HG03039 (cell line): Measurements from ENCODE around the gene TIPARP.
"Not testable (repeated sequence)": the region's sequence is repeated elsewhere in the genome, so short reads cannot be mapped to it uniquely, and the experiment has no call there.

Experiments used
- ATAC-seq: cut with Tn5 transposase; IDR thresholded peaks from one replicate; pipeline ENCODE4 v1.9.1; 2021; ENCODE audit warnings: mild to moderate bottlenecking, moderate library complexity; ENCODE audit not compliant: unreplicated experiment

TIPARP gene

DNA sequence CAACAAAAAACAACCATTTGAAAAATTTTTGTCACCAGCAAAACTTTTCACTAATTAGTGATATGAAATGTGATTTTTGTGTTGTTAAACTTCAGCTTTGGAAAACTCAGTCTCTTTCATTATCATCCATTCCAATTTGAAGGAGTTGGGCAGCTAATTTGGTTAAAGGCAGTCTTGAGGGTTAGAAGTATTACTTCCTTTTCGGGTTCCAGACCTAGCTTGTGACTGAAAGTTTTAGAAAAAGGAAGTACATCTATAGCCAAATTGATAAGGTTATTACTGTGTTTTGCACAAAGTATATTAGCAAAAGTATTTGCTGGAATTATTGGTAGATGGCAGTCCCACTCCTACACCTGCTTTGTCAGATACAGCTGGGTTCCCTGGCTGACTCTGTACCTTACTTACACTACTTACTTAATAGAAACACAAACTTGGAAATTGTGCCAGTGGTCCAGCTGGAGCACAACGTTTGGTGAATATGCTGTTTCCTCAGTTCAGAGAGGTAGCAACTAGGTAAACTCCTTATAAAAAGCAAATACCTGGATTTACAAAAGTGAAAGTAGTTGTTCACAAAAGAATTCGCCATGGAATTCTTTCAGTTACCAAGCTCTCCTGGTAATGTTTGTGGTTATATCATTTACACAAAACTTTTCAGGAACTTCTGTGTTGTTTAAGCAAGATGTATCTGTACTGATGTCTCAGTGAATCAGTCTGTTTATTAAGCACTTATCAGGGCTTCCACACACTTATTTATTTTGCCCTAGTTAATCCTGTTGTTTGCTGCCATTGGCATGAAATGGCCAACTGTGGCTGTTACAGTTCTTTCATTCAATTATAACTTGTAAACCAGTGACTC lies 31.6 kb downstream of the TIPARP start:
- no peak for ATAC-seq

DNA sequence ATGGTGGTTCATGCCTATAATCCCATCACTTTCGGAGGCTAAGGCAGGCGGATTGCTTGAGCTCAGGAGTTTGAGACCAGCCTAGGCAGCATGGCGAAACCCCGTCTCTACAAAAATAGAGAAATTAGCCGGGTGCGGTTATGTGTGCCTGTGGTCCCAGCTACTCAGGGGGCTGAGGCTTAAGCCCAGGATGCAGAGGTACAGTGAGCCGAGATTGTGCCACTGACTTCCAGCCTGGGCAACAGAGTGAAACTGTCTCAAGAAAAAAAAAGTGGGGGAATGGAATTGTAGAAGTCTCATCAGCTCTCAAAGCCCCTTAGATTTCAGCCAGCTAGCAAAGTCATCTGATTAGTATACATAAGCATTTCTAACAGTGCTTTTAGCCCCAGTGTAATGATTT lies 33.2 kb downstream of the TIPARP start:
- no peak for ATAC-seq

DNA sequence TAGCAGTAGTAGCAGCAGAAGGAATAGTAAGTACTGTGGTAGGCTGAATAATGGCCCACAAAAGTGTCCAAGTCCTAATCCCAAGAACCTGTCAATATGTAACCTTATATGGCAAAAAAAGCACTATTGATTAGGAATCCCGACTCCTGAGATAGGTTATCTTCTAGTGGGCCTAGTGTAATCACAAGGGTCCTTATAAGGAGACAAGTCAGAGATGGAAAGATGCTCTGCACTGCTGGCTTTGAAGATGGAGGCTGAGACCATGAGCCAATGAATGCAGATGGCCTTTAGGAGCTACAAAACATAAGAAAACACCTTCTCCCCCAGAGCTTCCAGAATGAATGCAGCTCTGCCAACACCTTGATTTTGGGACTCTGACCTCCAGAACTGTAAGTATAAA lies 36.0 kb downstream of the TIPARP start:
- no peak for ATAC-seq

DNA sequence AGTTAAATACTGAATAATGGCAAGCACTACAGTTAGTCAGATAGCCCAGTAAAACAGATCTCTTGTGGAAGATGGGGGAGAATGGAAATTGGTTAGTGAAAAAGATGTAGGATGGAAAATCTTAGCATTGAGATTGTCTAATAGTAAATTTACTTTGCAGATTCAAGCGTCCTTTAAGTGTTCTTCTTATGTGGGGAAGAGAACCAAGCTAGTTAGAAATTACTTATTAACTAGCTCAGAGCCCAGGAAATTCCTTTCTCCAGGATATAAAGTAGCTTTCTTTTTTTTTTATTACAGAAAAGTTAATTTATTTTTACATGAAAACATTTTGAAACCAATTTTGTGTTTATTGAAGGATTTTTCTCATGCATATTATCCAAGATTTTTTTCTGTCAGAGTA lies 36.7 kb downstream of the TIPARP start:
- no peak for ATAC-seq

DNA sequence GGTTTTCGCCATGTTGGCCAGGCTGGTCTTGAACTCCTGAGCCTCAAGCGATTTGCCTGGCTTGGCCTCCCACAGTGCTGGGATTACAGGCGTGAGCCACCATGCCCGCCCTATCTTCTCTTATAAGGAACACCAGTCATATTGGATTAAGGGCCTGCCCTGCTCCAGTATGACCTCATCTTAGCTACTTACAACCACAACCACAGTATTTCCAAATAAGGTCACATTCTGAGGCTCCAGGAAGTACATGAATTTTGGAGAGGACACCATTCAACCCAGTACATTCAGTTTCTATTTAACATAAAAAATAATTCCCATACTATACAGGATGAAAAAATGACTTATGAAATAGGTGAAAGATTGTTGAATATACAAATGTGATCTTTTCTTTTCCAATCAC lies 37.6 kb downstream of the TIPARP start:
- ATAC-seq: not testable (repeated sequence)

GRCh38 chr3:156716105-156716862 lies 41.9 kb downstream of the TIPARP start:
- no peak for ATAC-seq

DNA sequence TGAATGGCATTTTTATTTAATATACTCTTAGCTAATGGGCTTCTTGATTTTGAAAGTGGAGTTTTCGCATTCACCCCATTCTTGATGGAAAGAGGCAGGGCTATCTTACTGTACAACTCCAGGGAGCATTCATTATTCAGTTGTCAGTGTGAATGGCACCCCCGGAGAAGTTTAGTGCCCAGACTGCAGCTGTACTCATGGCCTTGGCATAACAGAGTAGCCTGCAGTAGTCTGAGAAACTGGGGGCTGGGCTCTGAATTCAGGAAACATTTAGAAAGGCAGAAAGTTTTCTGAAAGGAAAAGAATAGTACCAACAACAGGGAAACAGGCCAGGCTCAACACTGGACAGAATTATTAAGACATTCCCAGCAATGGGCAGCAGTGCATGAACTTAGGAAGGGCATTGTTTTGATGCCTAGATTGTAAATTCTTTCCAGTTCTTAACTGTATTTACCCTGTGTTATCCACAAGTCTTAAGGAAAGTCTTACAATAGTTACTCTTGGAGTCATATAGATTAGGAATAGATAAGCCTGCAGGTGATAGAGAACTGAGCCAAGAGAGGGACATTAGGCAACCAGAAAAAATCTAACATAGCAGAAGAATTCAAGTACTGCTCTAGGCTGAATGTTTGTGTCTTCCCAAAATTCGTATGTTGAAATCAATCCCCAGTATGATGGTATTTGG lies 44.4 kb downstream of the TIPARP start:
- no peak for ATAC-seq

DNA sequence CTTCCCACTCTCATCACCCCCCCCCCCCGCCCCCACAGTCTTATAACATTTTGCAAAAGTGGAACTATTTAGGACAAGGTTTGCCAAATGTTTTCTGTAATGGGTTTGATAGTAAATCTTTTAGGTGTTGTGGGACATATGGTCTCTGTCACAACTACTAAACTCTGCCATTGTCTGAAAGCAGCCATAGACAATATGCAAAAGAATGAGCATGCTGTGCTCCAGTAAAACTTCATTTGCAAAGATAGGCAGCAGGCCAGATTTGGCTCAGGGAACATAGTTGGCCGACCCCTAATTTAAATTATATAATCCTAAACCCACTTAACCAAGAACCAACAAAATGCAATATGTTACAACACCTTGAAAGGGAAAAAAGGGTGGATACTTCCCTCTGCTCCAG lies 46.4 kb downstream of the TIPARP start:
- no peak for ATAC-seq

DNA sequence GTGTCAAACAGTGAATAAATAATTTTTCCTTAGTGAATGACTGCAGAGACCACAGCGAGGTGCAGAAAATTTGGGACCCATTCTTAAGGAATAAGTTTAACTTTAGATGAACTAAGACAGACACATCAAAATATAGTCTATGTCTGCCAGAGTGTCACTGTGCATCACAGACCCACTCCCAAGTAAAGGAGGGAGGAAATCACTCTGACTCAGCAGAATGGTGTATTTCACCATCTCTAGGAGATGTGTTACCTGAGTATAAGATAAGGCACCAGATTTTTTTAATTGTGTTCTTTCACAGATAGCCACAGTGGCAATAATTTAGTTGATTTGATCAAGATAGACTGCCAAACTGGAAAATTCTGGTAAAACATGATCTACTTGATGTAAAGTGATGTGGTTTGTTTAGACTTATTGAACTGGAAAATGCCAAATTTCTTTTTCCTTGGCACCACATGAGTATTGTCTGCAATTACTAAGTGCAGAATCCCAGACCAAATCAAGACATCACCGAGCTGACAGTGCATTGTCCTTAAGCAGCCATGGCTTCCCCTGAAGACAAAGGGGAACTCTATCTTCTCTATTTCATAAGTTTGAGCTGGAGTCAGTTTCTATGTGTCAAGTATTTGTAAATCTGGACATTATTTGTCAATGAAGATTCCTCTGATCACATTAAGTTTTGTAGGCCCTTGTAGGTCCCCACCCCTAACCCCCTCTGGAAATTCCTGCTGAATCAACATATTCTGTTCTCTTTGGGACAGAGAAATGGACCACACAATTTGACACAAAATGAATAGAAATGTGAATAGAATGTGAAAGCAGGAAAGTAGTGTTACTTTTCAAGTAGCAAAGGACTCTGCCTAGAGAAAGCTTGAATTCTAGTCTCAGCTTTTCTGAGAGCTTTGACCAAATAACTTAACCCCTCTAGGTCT lies 47.6 kb downstream of the TIPARP start:
- ATAC-seq: no peak

- no peak for ATAC-seq
Observed at GRCh38 chr3:156723182-156723619, 48.8 kb downstream of the TIPARP start.

DNA sequence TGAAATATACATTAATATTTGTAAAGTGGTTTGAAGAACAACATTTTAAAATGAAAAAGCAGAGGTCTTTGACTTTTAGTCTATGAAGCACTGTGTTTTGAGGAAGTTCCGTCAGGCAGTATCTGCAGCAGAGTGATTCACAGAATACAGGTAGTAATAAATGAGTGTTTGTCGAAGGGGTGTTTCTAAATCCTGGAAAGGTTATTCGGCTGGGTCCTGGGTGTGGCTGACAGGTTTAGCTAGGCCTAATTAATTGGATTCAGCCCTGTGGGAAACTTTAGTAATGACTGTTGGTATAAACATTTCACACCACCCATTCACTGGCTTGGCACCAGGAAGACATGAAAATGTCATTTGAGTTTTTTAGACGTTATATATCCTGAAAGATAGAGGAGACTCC lies 51.3 kb downstream of the TIPARP start:
- ATAC-seq: no peak

GRCh38 chr3:156726456-156726855 lies 52.1 kb downstream of the TIPARP start:
- ATAC-seq: no peak

GRCh38 chr3:156727519-156728205 lies 53.3 kb downstream of the TIPARP start:
- ATAC-seq: peak; percentile 81

- ATAC-seq: peak; percentile 8
Observed at GRCh38 chr3:156728267-156728985, 54.0 kb downstream of the TIPARP start.

- no peak for ATAC-seq
Observed at GRCh38 chr3:156729460-156730179, 55.2 kb downstream of the TIPARP start.

DNA sequence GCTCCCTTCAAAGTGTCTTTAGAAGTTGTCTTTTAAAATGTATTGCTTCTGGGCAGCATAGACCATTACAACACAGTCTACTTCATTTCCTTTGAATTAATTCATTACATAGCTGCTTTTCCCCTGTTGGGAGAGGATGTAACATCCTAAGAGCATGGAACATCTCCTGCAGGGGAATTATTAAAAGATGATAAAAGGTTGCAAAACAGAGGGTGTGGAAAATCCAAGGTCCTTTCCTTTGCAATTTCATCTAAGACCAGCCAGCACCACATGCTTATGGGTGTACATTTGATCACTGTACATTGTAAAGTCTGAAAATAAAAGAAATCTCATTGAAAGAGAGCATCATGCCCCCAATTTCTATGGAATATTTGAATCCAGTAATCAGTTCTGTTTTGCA lies 57.4 kb downstream of the TIPARP start:
- no peak for ATAC-seq

GRCh38 chr3:156732261-156732660 lies 57.9 kb downstream of the TIPARP start:
- ATAC-seq: no peak

GRCh38 chr3:156732715-156733421 lies 58.5 kb downstream of the TIPARP start:
- ATAC-seq: no peak
